ENCODE results near the gene SYNPR.

Gene SYNPR

DNA sequence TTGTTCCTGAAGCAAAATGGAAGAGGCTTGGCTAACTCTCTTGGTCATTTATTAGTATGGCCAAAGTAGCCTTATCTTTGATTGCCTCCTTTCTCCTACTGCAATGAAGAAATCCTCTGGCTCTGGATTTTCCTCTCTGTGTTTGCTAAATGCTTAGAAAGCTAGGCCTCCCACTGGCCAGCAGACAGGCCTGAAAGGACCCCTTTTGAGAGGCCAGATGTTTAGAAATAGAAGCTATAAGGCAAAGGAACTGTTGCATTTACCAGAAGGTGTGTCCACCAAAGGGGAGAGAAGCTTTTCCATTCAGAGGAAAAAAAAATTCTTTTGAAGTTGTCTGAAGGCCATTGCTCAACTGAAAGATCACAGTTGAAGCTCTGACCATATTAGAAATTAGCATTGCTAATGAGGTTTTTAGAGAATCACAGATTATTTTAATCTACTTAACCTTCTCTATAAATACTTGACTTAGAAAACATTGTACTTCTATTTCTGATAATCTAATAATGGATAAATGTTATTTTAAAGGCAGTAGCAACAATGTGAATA lies 160.8 kb downstream of the SYNPR start:
- DNase-seq: no peak
- Histone ChIP-seq H3K36me3 (replicated peaks) (no peaks in the 10 kb centered on the region), H3K27ac (no peak overlapping the region), H3K4me3 (ENCODE audit: low read depth, low read length) (no peak overlapping the region), H3K27me3 (replicated peaks) (no peaks in the 10 kb centered on the region)
- in situ Hi-C loops (cut with HindIII; ENCODE audit: low pct_ligation_motif_present, low sequenced_read_pairs): no loop called here
- TF ChIP-seq, protein P1, sequence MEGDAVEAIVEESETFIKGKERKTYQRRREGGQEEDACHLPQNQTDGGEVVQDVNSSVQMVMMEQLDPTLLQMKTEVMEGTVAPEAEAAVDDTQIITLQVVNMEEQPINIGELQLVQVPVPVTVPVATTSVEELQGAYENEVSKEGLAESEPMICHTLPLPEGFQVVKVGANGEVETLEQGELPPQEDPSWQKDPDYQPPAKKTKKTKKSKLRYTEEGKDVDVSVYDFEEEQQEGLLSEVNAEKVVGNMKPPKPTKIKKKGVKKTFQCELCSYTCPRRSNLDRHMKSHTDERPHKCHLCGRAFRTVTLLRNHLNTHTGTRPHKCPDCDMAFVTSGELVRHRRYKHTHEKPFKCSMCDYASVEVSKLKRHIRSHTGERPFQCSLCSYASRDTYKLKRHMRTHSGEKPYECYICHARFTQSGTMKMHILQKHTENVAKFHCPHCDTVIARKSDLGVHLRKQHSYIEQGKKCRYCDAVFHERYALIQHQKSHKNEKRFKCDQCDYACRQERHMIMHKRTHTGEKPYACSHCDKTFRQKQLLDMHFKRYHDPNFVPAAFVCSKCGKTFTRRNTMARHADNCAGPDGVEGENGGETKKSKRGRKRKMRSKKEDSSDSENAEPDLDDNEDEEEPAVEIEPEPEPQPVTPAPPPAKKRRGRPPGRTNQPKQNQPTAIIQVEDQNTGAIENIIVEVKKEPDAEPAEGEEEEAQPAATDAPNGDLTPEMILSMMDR (IDR thresholded peaks at IDR 0.05; ENCODE audit: low read depth, low read length, missing control alignments): no peak

DNA sequence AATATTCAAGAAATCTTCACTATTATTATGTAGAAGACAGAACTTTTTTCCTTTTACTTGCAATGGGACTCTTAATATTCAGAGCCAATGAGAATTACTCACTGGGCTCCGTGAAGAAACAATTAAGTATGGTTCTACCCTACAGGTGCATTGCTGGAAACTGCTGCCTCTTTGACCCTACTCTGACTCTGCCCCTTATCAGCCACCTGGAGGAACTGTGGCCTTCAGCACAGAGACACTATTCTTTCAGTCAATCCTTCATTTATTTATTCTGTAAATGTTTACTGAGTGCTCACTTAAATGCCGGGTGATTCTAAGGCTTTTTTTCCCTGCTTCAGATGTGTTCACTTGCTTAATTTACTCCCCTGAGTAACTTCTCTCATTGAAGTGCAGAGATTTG lies 163.2 kb downstream of the SYNPR start:
- Histone ChIP-seq H3K27ac (no peak overlapping the region), H3K4me3 (ENCODE audit: low read depth, low read length) (no peak overlapping the region), H3K36me3 (replicated peaks) (no peaks in the 10 kb centered on the region), H3K27me3 (replicated peaks) (no peaks in the 10 kb centered on the region)
- DNase-seq: no peak
- TF ChIP-seq, protein P1 (IDR thresholded peaks at IDR 0.05; ENCODE audit: low read depth, low read length, missing control alignments): no peak
- in situ Hi-C loops (cut with HindIII; ENCODE audit: low pct_ligation_motif_present, low sequenced_read_pairs): no loop called here

GRCh38 chr3:63442918-63443317 lies 164.8 kb downstream of the SYNPR start:
- H3K27me3 ChIP-seq (replicated peaks): no peaks in the 10 kb centered on the region
- in situ Hi-C loops (cut with HindIII; ENCODE audit: low pct_ligation_motif_present, low sequenced_read_pairs): no loop called here
- no peak for DNase-seq
- TF ChIP-seq, protein P1 (IDR thresholded peaks at IDR 0.05; ENCODE audit: low read depth, low read length, missing control alignments): no peak
- H3K36me3 ChIP-seq (replicated peaks): no peaks in the 10 kb centered on the region
- H3K4me3 ChIP-seq (ENCODE audit: low read depth, low read length): no peak overlapping the region
- H3K27ac ChIP-seq: no peak overlapping the region

GRCh38 chr3:63450023-63450422 lies 171.9 kb downstream of the SYNPR start:
- Histone ChIP-seq H3K27me3 (replicated peaks) (no peaks in the 10 kb centered on the region), H3K27ac (no peak overlapping the region), H3K36me3 (replicated peaks) (no peaks in the 10 kb centered on the region), H3K4me3 (ENCODE audit: low read depth, low read length) (no peak overlapping the region)
- in situ Hi-C loops (cut with HindIII; ENCODE audit: low pct_ligation_motif_present, low sequenced_read_pairs): no loop called here
- TF ChIP-seq, protein P1 (IDR thresholded peaks at IDR 0.05; ENCODE audit: low read depth, low read length, missing control alignments): no peak
- DNase-seq: no peak

DNA sequence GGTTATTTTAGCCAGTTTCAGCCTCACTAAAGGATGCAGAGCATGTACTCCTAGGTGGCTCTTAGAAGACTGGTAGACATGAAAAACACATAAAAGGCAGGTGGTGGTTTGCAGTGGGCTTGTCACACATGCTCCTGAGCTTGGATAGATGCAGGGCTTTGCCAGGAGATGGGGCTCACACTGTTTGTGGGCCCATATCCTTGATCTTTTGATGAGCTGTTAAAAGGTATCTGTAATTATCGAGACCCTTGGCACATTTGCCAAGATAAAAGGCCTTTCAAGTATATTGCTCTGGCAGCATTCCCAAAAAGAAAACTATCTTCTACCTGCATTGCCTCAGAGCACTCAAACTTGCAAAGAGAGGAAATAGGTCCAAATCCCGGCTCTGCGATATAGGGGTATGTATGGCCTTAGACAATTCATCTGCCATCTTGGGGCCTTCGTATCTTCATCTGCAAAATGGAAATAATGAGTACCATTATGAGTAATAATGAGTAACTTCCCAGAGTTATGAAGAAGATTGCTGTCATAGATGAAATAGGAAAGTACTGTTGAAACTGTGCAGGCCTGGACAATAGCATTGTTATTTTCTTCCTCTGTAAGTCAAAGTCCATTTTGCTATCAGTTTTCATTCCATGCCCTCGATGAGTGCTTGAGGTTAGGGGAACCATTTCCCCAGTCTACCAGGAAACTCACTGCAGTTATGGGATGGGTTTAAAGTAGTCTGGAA lies 172.7 kb downstream of the SYNPR start:
- DNase-seq: no peak
- no peak overlapping the region for H3K27ac ChIP-seq
- H3K4me3 ChIP-seq (ENCODE audit: low read depth, low read length): no peak overlapping the region
- in situ Hi-C loops (cut with HindIII; ENCODE audit: low pct_ligation_motif_present, low sequenced_read_pairs): no loop called here
- no peaks in the 10 kb centered on the region for H3K36me3 ChIP-seq (replicated peaks)
- H3K27me3 ChIP-seq (replicated peaks): no peaks in the 10 kb centered on the region
- TF ChIP-seq, protein P1 (IDR thresholded peaks at IDR 0.05; ENCODE audit: low read depth, low read length, missing control alignments): no peak

GRCh38 chr3:63456901-63457300 lies 178.8 kb downstream of the SYNPR start:
- TF ChIP-seq, protein P1 (IDR thresholded peaks at IDR 0.05; ENCODE audit: low read depth, low read length, missing control alignments): no peak
- Histone ChIP-seq H3K27me3 (replicated peaks) (no peaks in the 10 kb centered on the region), H3K4me3 (ENCODE audit: low read depth, low read length) (no peak overlapping the region), H3K36me3 (replicated peaks) (no peaks in the 10 kb centered on the region), H3K27ac (no peak overlapping the region)
- no peak for DNase-seq
- in situ Hi-C loops (cut with HindIII; ENCODE audit: low pct_ligation_motif_present, low sequenced_read_pairs): no loop called here
